HepG2 (cell line): Measurements from ENCODE around the gene SIK2. TPM values are rescaled to one million over a fixed set of nuclear protein-coding genes. Genes with fewer than 3 reads are reported as not detected.

Experiments
- ATAC-seq: fragments of 200-7000 bp; cut with Tn5 transposase; 3 replicates; pipeline ENCODE4 v1.9.1; 2020; ENCODE audit warnings: mild to moderate bottlenecking, moderate library complexity
- BruUV-seq: library from RNA; stranded (reverse); fragments of 400-500 nt; replicated peaks from 2 replicates; lab custom pipeline; 2021; lab: Mats Ljungman, UMichigan
- CTCF ChIA-PET: fragments of 300-600 bp; formaldehyde crosslinking; extraction: SDS; loops from one replicate; lab custom pipeline; 2021; ENCODE audit warnings: low total read pairs, inconsistent platforms, low intra/inter-chr PET ratio; lab: Yijun Ruan, JAX
- POLR2A ChIA-PET: fragments of 350-600 bp; sonication (Branson Sonifier 250); formaldehyde crosslinking; loops from one replicate; lab custom pipeline; 2020; ENCODE audit warnings: antibody characterized with exemption, inconsistent platforms; lab: Yijun Ruan, JAX
- DNase-seq: peaks from one replicate; pipeline ENCODE4 v3.0.0-alpha.2; 2015; ENCODE audit warnings: low spot score
- FAIRE-seq: peaks from 3 replicates; lab custom pipeline; 2011; peaks lifted over from hg19 to GRCh38; lab: Jason Lieb, UNC
- H2AFZ ChIP-seq: one replicate; pipeline ENCODE4 v1.6.1; 2011; ENCODE audit warnings: low read length, inconsistent platforms
- H3K27ac ChIP-seq: fragments of 300-600 bp; 3 replicates; pipeline ENCODE4 v1.8.0; 2011; ENCODE audit warnings: mixed run types, mild to moderate bottlenecking, mixed read lengths, low read length, inconsistent platforms; ENCODE audit not compliant: insufficient read depth; ENCODE audit errors: extremely low read length
- H3K27me3 ChIP-seq, 2 experiments: fragments of 200-600 bp in 1 of 2; 2 replicates in 1 of 2; 3 replicates in 1 of 2; pipeline versions ENCODE4 v1.6.0 to v1.8.0; 2011; ENCODE audit warnings: low read length in 2 of 2, mild to moderate bottlenecking in 2 of 2, moderate library complexity in 2 of 2, inconsistent platforms in 1 of 2; ENCODE audit not compliant: insufficient read depth in 2 of 2, control insufficient read depth in 1 of 2
- H3K36me3 ChIP-seq, 2 experiments: fragments of 200-600 bp in 1 of 2; replicated peaks in 1 of 2; 2 replicates in 1 of 2; 3 replicates in 1 of 2; pipeline versions ENCODE4 v1.5.1 to v1.8.0; 2011; ENCODE audit warnings: low read length in 2 of 2, inconsistent platforms in 1 of 2; ENCODE audit not compliant: insufficient read depth in 2 of 2, control insufficient read depth in 1 of 2
- H3K4me1 ChIP-seq: 2 replicates; pipeline ENCODE4 v1.5.1; 2012; ENCODE audit warnings: low read length, inconsistent platforms; ENCODE audit not compliant: insufficient read depth
- H3K4me2 ChIP-seq: 2 replicates; pipeline ENCODE4 v1.6.0; 2011; ENCODE audit warnings: low read depth, low read length, inconsistent platforms
- H3K4me3 ChIP-seq, 3 experiments: fragments of 200-600 bp in 1 of 3; sonication (generic), shearing (Covaris generic) in 1 of 3; replicated peaks in 1 of 3; 2 replicates each; pipeline ENCODE4 v1.5.1; 2011 to 2016; ENCODE audit warnings: low read length in 3 of 3, inconsistent platforms in 2 of 3, low read depth in 2 of 3, mild to moderate bottlenecking in 2 of 3, control low read depth in 1 of 3, mixed read lengths in 1 of 3; ENCODE audit not compliant: insufficient read depth in 1 of 3
- H3K79me2 ChIP-seq: one replicate; pipeline ENCODE4 v1.6.1; 2011; ENCODE audit warnings: low read length, inconsistent platforms; ENCODE audit not compliant: insufficient read depth
- H3K9ac ChIP-seq: 2 replicates; pipeline ENCODE4 v1.6.0; 2011; ENCODE audit warnings: mild to moderate bottlenecking, low read depth, low read length, inconsistent platforms; ENCODE audit not compliant: insufficient read depth
- H3K9me3 ChIP-seq: 2 replicates; pipeline ENCODE4 v1.5.1; 2012; ENCODE audit warnings: mild to moderate bottlenecking, low read length
- H4K20me1 ChIP-seq: 2 replicates; pipeline ENCODE4 v1.6.0; 2011; ENCODE audit warnings: inconsistent platforms, mild to moderate bottlenecking, low read length, moderate library complexity; ENCODE audit not compliant: insufficient read depth
- ELK4 ChIP-seq: sonication (generic); formaldehyde crosslinking; IDR thresholded peaks from 2 replicates; pipeline ENCODE4 v1.9.0; 2021; ENCODE audit warnings: missing genetic modification reagents, borderline replicate concordance
- NR3C1 ChIP-seq: sonication (generic); formaldehyde crosslinking; IDR thresholded peaks from 2 replicates; pipeline ENCODE4 v1.4.0; 2020; ENCODE audit warnings: missing genetic modification reagents
- TRIM24 ChIP-seq: sonication (generic); formaldehyde crosslinking; IDR thresholded peaks from 2 replicates; pipeline ENCODE4 v1.8.0; 2022; ENCODE audit warnings: mild to moderate bottlenecking, missing genetic modification reagents
- ZNF17 ChIP-seq: sonication (generic); formaldehyde crosslinking; IDR thresholded peaks from 2 replicates; pipeline ENCODE4 v1.5.0; 2020; ENCODE audit warnings: mild to moderate bottlenecking, missing genetic modification reagents
- ZNF362 ChIP-seq: sonication (generic); formaldehyde crosslinking; IDR thresholded peaks from 2 replicates; pipeline ENCODE4 v1.4.0; 2020; ENCODE audit warnings: missing genetic modification reagents, mild to moderate bottlenecking, borderline replicate concordance
- WGBS: methylation state at CpG from one replicate; pipeline ENCODE4 v1.1.6; 2017; ENCODE audit warnings: low lambda C conversion rate; 5-methylcytosine and 5-hydroxymethylcytosine counted together
- in situ Hi-C: cut with HindIII; loops from 2 replicates; pipeline ENCODE4 v1.10.0; 2017; ENCODE audit warnings: low pct_unique_long_range_greater_than_20kb; ENCODE audit not compliant: extremely low pct_ligation_motif_present
- intact Hi-C: fragments of 100-400 bp; cut with micrococcal nuclease; formaldehyde crosslinking; loops from one replicate; pipeline ENCODE4 v1.10.0; 2022; ENCODE audit not compliant: unreplicated experiment
- polyA plus RNA-seq, 8 experiments: library from polyadenylated mRNA; depleted of rRNA in 3 of 8; stranded (reverse) in 7 of 8; unstranded in 1 of 8; fragments of >200 nt; fragmentation: Illumina TruSeq in 4 of 8; extraction: Trizol in 4 of 8; gene quantifications; 2 replicates each; pipeline versions ENCODE4 v1.2.1 to v1.2.3, GENCODE V29; 2011 to 2016; ENCODE audit warnings: low read depth in 4 of 8, missing spikeins in 1 of 8, mixed read lengths in 1 of 8; ENCODE audit not compliant: insufficient read depth in 1 of 8
- total RNA-seq, 5 experiments: library from RNA; depleted of rRNA; stranded (reverse); fragments of >200 nt; fragmentation: Illumina TruSeq; extraction: Trizol; gene quantifications; 2 replicates each; pipeline ENCODE4 v1.2.3, GENCODE V29; 2016; ENCODE audit warnings: low read depth in 1 of 5
- TF ChIP-seq, protein P1 (sequence below): sonication (generic); formaldehyde crosslinking; IDR thresholded peaks from 2 replicates; pipeline ENCODE4 v1.9.0; 2021; ENCODE audit warnings: missing genetic modification reagents, mild to moderate bottlenecking, borderline replicate concordance

SIK2 gene
- total and polyA plus RNA-seq, 2 of the 13 experiments (the other 11 are each of a cell fraction or from before 2014, with no cell fraction given), result 8.1 to 15.4 TPM

- TF ChIP-seq ZNF17 (CRISPR knock-in tag), result no peak
- DNase-seq, result no peak
- ChIA-PET POLR2A (no interaction called here), CTCF (no interaction called here)
- Histone ChIP-seq H3K4me1 (peaks cover 15% of the 10 kb centered on the region), H3K4me2 (no peak overlapping the region), H3K9ac (no peak overlapping the region), H3K9me3 (no peaks in the 10 kb centered on the region), H3K4me3 (no peak overlapping the region), H3K36me3 (peaks cover 3 to 19% of the 10 kb centered on the region in 2 experiments; a peak in 4 of 5 replicates), H3K27me3 (no peaks in the 10 kb centered on the region; a peak in 1 of 5 replicates), H3K79me2 (no peaks in the 10 kb centered on the region), H4K20me1 (no peaks in the 10 kb centered on the region), H3K27ac (no peak overlapping the region), H2AFZ (no peak overlapping the region)
- no peak for ATAC-seq
- BruUV-seq, result no TSS peak
- 98% methylated on average over 7 of the region's 7 CpGs for WGBS
- intact Hi-C loops (no loop called here), in situ Hi-C loops (no loop called here)
- FAIRE-seq, result no peak
These were observed 85.8 kb downstream of the SIK2 start for GRCh38 chr11:111688013-111688412.

DNA sequence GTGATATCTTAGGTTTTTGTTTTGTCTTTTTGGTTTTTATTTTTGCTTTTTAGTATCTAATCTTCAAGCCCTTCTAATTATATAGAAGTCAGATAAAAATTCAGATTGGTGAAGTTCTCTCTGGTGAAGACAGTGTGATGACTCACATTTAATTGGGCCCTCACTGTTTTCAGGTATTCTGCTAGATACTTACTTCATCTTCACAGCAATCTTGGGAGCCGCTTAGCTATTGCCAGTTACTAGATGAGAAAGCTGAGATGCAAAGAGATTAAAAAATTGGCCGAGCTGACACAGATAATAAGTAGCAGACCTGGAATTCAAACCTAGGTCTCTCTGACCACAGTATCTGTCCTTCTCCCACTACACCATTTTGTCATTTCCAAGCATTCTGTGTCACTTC is 88.9 kb downstream of the SIK2 start:
- TF ChIP-seq ZNF362 (no peak), NR3C1 (CRISPR knock-in tag) (no peak), TRIM24 (CRISPR knock-in tag) (no peak), ELK4 (CRISPR knock-in tag) (no peak)
- TF ChIP-seq, protein P1, sequence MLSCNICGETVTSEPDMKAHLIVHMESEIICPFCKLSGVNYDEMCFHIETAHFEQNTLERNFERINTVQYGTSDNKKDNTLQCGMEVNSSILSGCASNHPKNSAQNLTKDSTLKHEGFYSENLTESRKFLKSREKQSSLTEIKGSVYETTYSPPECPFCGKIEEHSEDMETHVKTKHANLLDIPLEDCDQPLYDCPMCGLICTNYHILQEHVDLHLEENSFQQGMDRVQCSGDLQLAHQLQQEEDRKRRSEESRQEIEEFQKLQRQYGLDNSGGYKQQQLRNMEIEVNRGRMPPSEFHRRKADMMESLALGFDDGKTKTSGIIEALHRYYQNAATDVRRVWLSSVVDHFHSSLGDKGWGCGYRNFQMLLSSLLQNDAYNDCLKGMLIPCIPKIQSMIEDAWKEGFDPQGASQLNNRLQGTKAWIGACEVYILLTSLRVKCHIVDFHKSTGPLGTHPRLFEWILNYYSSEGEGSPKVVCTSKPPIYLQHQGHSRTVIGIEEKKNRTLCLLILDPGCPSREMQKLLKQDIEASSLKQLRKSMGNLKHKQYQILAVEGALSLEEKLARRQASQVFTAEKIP, result no peak
- Histone ChIP-seq H3K9ac (no peak overlapping the region), H2AFZ (no peak overlapping the region), H3K79me2 (no peaks in the 10 kb centered on the region), H3K27ac (no peak overlapping the region), H3K27me3 (no peaks in the 10 kb centered on the region; a peak in 1 of 5 replicates), H3K4me1 (peaks cover 29% of the 10 kb centered on the region), H3K9me3 (no peaks in the 10 kb centered on the region), H3K36me3 (peaks cover 3 to 32% of the 10 kb centered on the region in 2 experiments), H4K20me1 (no peaks in the 10 kb centered on the region), H3K4me3 (no peak overlapping the region), H3K4me2 (no peak overlapping the region)
- no TSS peak for BruUV-seq
- WGBS, result 98% methylated on average over 2 of the region's 2 CpGs
- in situ Hi-C loops (no loop called here), intact Hi-C loops (loop anchor here (5.0 kb wide), 1 partner anchor 89 kb away; the partner anchor contains the start of gene SIK2)
- ATAC-seq (no peak), FAIRE-seq (no peak), DNase-seq (no peak)
- ChIA-PET CTCF (no interaction called here), POLR2A (no interaction called here)
